GM18499 (cell line): ENCODE measurements around the gene ESAM.

Experiments used
- ATAC-seq: cut with Tn5 transposase; IDR thresholded peaks from one replicate; pipeline ENCODE4 v1.9.1; 2021; ENCODE audit warnings: moderate number of reproducible peaks; ENCODE audit not compliant: insufficient read depth, unreplicated experiment

Gene ESAM

GRCh38 chr11:124753624-124754023, 8.5 kb downstream of the ESAM start:
- ATAC-seq = no peak

DNA sequence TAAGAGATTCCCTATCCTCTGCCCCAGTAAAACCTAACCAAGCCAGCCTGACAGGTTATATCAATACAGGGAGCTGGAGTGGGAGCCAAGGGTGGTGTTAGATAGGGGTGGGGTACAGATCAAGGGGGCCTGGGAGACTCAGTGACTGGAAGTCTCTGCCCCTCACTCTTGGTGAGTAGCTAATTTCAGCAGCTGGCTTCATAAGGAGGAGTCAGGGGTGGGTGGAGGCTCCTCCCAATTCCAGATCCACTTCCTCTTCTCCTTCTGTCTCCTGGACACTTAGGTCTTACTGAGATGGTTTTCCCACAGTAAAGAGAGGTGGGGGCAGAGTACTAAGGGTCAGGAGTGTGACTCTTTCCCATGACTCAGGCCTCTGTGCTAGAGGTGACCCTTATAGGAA, 8.9 kb downstream of the ESAM start:
- no peak for ATAC-seq

DNA sequence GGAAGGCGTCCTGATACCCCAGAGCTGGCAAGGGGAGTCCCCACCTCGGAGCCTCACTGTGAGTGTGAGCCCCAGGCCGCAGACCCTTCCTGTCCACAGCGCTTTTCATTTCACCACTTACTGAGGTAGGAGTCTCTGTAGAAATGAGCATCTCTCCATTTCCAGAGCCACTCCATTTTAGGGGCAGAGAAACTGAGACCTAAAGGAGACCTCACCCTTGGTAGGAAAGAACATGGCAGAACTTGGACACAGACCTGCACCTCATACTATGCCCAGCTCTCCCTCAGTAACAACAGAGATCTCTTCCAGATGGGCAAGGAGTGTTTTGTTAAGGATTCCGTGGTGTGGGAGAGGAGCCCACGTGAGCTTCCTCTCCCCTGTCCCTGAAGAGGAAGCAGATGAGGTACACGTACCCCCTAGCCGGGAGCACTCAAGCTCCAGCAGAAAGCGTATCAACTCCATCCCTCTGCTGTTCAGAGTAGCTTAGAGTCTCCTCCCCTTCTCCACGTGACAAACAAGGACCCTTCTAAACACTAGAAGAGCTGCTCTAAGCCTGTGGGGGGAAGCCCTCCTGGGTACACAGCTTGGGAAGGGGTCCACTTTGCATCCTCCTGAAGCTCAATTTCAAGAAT, 9.5 kb downstream of the ESAM start:
- ATAC-seq = no peak

GRCh38 chr11:124751741-124752470, 10.2 kb downstream of the ESAM start, which contains the start of gene VSIG2:
Gene VSIG2, minus strand, starts transcription at chr11:124752255. Its CDS starts 118 bp downstream, at chr11:124752137.
- no peak for ATAC-seq

DNA sequence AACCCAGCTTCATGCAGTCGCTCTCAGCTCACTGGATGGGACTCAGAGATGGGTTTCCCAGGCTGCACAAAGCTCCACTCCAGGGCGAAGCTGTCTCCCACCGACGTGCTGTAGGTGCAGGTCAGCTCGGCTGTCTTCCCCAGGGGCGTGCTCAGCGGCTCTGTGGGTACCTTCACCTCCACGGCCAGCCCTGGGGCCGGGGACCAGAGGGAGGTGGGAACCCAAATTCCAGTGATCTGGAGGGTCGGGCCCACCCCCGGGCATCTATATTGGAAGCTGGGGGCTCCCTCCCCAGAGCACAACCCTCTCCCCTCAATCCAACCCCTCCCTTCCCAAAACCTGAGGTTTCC, 10.7 kb downstream of the ESAM start:
- ATAC-seq = no peak

DNA sequence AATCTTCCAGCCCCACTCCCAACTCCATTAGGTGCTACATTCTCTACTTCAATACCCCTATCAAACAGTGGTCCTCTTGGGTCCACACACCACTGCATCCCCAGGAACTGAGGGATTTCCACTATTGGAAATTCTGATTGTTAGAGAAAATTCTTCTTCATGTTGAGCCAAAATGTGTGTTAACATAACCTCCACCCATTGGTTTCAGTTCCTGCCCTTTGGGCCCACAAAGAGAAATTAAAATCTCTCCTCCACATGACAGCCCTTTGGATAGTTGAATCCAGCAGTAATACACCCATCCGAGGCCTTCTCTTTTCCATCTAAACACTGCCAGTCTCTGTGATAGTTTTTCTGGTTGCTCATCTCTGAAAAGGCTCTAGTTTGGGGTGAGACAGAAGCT, 12.2 kb downstream of the ESAM start:
- ATAC-seq = no peak

DNA sequence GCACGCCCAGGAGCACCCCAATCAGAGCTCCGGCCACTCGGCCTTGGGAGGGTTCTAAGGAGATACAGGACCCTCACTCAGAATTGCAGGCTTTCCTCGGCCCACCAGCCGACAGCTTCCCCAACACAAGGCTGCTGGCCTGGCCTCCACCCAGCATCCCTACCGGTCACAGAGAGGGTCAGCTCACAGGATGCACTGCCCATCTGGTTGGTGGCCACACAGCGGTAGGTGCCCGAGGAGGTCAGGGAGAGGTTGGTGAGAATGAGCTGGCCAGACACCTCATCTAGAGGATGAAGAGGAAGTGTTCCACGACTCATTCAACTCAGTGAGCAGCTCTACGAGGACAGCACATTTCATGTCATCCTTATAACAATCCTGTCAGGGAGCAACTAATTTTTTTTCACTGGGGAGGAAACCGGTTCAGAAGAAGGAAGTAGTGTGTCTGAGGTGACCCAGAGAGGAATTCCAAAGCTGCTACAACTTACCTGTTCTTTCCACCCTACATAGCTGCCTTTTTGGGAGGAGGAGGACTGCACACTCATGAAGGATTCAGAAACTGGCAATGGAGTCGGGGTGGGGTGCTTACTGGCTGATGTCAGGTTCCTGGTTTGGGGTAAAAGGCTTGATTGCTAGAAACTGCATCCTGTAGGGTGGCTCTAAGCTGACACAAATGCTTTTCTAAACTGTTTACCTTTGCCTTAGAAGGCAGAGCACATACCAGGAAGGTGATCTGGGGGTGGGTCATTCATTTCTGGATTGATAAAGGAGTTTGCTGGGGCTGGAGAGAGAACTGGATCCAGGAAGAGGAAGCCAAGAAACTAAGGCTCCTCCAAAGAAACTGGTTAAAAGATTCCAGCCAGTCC, 13.4 kb downstream of the ESAM start:
- ATAC-seq = no peak

DNA sequence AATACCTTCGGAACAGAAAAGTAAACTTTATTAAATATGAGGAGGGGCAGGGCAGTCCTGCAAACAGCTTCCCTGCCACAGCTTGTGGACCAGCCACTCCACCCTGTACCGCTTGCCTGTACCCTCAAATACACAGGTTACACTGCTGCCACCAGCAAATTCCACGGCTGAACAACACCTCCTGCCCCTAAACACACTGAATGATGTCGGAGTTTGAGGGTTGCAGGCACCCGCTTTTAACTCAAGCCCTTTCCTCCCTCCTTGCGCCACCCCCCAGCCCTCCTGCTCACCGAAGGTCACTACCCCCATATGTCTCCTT, 14.0 kb downstream of the ESAM start:
- no peak for ATAC-seq

DNA sequence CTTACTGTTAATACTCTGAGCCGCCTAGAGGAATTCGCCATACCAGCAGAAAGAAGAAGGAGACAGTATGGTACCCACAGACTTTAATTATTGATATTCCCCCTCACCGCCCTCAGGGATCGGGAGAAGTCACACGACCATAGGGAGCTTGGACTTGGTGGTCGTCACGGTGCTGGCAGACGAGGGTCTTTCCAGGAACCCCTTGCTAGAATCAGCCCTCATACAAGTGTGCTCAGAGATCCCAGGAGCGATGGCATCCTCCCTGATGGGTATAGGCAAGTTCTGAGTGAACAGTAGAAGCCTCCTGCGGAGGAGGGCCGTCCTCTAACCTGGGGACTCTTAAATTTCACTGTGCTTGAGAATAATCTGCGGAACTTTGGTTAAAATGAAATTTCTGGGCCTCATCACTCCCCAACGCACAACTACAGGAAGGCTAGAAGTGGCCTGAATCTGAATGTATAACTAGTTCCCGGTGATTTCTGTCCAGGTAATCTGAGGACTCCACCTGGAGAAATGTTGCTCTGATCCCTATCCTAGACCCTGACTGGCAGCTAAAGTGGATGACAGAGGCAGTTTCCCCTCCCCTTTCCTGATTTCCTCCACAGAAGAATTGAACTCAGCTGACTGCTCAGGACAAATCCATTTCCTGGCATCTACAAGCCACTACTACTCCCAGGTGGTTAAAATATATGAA, 14.5 kb downstream of the ESAM start:
- ATAC-seq = no peak

DNA sequence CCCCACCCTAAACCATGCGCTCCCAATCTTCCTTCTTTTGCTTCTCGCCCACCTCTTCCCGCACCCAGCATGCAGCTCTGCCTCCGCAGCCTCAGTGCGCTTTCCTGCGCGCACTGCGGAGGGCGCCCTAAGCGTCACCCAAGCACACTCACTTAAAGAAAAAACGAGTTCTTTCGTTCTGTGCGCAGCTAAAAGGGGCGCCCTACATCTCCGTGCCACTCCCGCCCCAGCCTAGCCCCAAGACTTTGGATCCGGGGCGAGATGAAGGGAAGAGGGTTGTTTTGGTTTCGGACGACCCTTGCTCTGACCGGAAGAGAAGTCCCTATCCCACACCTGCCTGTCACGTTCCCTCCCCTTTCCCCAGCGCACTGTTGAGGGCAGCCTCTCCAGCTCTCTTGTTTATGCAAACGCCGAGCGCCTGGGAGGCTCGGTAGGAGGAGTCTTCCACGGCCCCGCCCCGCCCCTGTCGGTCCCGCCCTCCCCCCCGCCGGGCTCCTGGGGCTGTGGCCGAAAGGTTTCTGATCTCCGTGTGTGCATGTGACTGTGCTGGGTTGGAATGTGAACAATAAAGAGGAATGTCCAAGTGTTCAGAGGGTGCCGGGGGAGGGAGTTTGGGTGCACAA, 15.4 kb downstream of the ESAM start:
- ATAC-seq = peak; percentile 80

GRCh38 chr11:124745835-124746620, 16.1 kb downstream of the ESAM start:
- peak; percentile 0 for ATAC-seq

DNA sequence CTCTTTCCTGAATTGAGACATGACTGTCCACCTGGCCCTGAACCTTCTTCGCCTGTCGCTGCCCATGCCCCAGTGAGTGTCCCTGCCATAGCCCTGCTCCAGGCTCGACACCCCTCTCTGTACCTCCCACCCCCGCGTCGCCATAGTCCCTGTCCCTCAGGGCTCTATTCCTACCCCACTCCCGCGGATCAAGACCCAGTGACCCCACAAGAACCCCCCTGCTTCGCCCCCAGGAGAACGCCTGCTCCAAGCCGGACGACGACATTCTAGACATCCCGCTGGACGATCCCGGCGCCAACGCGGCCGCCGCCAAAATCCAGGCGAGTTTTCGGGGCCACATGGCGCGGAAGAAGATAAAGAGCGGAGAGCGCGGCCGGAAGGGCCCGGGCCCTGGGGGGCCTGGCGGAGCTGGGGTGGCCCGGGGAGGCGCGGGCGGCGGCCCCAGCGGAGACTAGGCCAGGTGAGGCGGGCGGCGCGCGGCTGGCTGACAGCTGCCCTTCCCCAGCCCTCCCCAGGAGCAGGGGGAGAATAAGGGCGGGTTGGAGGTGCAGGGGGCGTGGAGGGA, 16.7 kb downstream of the ESAM start:
- ATAC-seq = no peak

DNA sequence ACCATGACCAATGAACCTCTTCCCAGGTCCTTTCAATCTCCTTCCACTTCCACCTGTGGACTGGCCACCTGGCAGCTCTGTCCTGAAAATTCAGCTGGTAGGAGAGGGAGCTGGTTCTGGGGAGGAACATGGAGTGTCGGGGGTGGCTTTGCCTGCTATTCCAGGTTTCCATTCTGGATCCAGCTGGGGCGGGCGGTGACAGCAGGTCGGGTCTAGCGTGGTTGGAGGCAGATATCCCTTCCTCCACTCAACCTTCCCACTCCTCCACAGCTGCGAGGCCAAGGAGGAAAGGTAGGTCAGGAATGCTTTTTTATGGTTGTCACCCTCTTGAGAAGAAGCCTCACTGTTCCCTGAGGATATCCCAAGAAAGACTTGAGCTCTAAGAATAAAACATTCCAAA, 19.0 kb downstream of the ESAM start:
- no peak for ATAC-seq

- ATAC-seq = no peak
Observed at GRCh38 chr11:124742555-124742954, 19.5 kb downstream of the ESAM start.

GRCh38 chr11:124740277-124740882, 21.7 kb downstream of the ESAM start:
- no peak for ATAC-seq

DNA sequence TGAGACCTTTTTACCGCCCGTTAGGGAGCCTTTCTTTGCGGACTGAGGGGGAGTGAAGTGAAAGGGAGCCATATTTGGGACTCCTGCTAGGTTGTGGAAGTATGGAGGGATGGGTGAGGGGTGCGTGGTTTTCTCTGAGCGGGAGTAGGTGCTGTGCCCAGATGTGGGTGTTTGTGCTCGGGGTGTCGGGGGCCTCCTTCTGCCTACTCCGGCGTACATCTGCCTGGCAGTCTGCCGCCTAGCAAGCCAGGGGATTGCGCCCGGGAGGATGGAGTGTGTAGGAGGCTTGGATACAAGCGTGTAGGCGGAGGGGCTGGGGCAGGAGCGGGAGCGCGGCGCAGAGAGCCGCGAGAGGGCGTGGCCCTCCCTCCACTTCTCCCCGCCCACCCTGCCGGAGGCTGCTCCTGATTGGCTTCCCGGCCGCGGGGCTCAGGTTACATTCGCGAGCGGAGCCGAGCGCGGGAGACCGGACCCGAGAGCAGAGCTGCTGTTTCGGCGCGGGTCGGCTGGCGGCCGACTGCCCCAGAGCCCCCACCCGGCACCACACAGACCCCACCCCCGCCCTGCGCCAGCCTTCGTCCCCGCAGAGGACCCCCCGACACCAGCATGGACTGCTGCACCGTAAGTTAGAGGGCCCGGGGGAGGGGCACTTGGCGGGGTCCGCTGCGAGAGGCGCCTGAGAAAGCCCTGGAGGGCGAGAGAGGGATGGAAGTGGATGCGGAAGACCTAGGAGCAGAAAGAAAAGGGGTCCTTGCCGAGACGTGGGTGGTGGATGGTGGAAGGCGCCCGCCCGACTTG, 22.4 kb downstream of the ESAM start, which contains the start of gene NRGN:
Gene NRGN, plus strand, starts transcription at position 464 of the 798 bp plus-strand sequence. Its CDS starts 143 bp downstream, at position 607.
- peak; percentile 90 for ATAC-seq

- no peak for ATAC-seq
Observed at GRCh38 chr11:124738713-124739478, 23.2 kb downstream of the ESAM start.
